UCSD-AML1 (cell line): ENCODE data around the gene GAB1.

Source experiments
- DNase-seq: peaks from one replicate; lab custom pipeline; 2025; ENCODE audit not compliant: unreplicated experiment; lab: John Stamatoyannopoulos, UW

GAB1 gene

GRCh38 chr4:143473334-143474126 lies 136.9 kb downstream of the GAB1 start:
- DNase-seq: no peak

GRCh38 chr4:143477487-143477886 lies 140.8 kb downstream of the GAB1 start:
- no peak for DNase-seq

- DNase-seq: no peak
Observed at GRCh38 chr4:143481361-143481760, 144.7 kb downstream of the GAB1 start.

GRCh38 chr4:143482840-143483239 lies 146.2 kb downstream of the GAB1 start:
- no peak for DNase-seq

- no peak for DNase-seq
Observed at GRCh38 chr4:143486314-143486713, 149.6 kb downstream of the GAB1 start.

- no peak for DNase-seq
Observed at GRCh38 chr4:143488687-143489086, 152.0 kb downstream of the GAB1 start.

GRCh38 chr4:143489106-143489505 lies 152.4 kb downstream of the GAB1 start:
- no peak for DNase-seq

GRCh38 chr4:143498021-143498420 lies 161.3 kb downstream of the GAB1 start:
- DNase-seq: no peak

- DNase-seq: no peak
Observed at GRCh38 chr4:143502231-143502630, 165.6 kb downstream of the GAB1 start.

- no peak for DNase-seq
Observed at GRCh38 chr4:143506031-143506430, 169.4 kb downstream of the GAB1 start.

GRCh38 chr4:143511906-143512305 lies 175.2 kb downstream of the GAB1 start:
- DNase-seq: no peak

- DNase-seq: no peak
Observed at GRCh38 chr4:143512978-143513313, 176.3 kb downstream of the GAB1 start.

GRCh38 chr4:143513314-143514168 lies 176.9 kb downstream of the GAB1 start, which contains the start of gene SMARCA5:
Gene SMARCA5, plus strand, starts transcription at chr4:143513702. Its CDS starts 223 bp downstream, at chr4:143513925.
- DNase-seq: peak; percentile 99

GRCh38 chr4:143514169-143514495 lies 177.5 kb downstream of the GAB1 start:
- no peak for DNase-seq

- peak; percentile 47 for DNase-seq
Observed at GRCh38 chr4:143514497-143514896, 177.8 kb downstream of the GAB1 start.

GRCh38 chr4:143514901-143515300 lies 178.2 kb downstream of the GAB1 start:
- DNase-seq: no peak

GRCh38 chr4:143515905-143516304 lies 179.2 kb downstream of the GAB1 start:
- no peak for DNase-seq

GRCh38 chr4:143517764-143518163 lies 181.1 kb downstream of the GAB1 start:
- no peak for DNase-seq
